ENCODE results near the gene NELL2. TPM values are rescaled to one million over a fixed set of nuclear protein-coding genes. Genes with fewer than 3 reads are reported as not detected.

NELL2 gene
- total and polyA plus RNA-seq, 10 of the 15 experiments (the other 5 are each of a cell fraction or from before 2014, with no cell fraction given): 0.27 to 2.3 (median 0.76) TPM

DNA sequence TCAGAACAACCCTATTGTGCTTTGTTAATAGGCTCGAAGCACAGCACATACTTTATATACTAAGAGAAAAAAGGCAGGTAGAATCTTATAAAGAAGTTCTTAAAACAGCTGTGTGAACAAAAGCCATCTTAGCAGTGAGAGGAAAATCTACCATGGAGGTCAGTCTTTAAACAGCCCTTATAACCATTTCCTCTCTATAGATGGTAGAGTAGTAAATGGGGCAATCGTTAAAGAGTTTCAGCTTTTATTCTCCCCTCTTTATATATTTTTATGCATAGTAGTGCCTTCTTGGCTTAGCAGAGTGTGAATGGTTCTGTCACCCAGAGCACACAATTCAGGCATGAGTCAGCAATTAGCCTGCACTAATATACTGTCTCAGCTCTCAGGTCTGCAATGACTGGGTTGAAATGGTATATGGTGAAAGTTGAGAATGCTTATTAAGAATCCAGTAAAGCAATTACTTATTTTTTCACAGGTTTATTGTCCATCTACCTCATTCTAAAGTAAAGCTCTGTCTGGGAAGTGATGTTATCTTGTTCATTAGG lies 305.0 kb downstream of the NELL2 start:
- no TSS peak for BruUV-seq (replicated peaks)
- Histone ChIP-seq H4K20me1 (ENCODE audit: control insufficient read depth, insufficient read depth) (no peaks in the 10 kb centered on the region), H3K4me1 (ENCODE audit: control insufficient read depth, insufficient read depth, low read length) (no peaks in the 10 kb centered on the region), H3K27me3 (replicated peaks in 1 of 2; ENCODE audit: control insufficient read depth in 2 of 2, insufficient read depth in 2 of 2, low read length in 1 of 2) (no peaks in the 10 kb centered on the region), H3K79me2 (ENCODE audit: control insufficient read depth, insufficient read depth, low read length) (no peaks in the 10 kb centered on the region), H3K9me3 (replicated peaks; ENCODE audit: control insufficient read depth, insufficient read depth, low read length) (no peaks in the 10 kb centered on the region), H2AFZ (ENCODE audit: control insufficient read depth, low read depth, low read length) (no peak overlapping the region), H3K9ac (ENCODE audit: control insufficient read depth, insufficient read depth, low read length) (no peak overlapping the region), H3K36me3 (ENCODE audit: control insufficient read depth in 2 of 2, insufficient read depth in 2 of 2, low read length in 1 of 2) (no peaks in the 10 kb centered on the region), H3K4me2 (ENCODE audit: control insufficient read depth, insufficient read depth) (no peak overlapping the region), H3K4me3 (no peak overlapping the region), H3K27ac (ENCODE audit: control insufficient read depth, insufficient read depth) (no peak overlapping the region)
- ChIA-PET CTCF (no interaction called here), RAD21 (ENCODE audit: unreplicated experiment) (interaction anchor here (1.6 kb wide), 1 partner anchor 13 kb away, joined by 3 read pairs; no protein-coding TSS in a partner anchor), POLR2A (interaction anchor here (0.7 kb wide), 1 partner anchor 23 kb away, joined by 3 read pairs; no protein-coding TSS in a partner anchor), SMC1A (ENCODE audit: uncharacterized antibody, unreplicated experiment) (interaction anchor here (1.5 to 2.2 kb wide), 2 partner anchors 11 to 126 kb away, joined by 3 to 9 read pairs; no protein-coding TSS in a partner anchor)
- WGBS (ENCODE audit: insufficient coverage, insufficient replicate concordance, low lambda C conversion rate, missing lambda C conversion rate): 57% methylated on average over 2 of the region's 2 CpGs
- no peak for DNase-seq (ENCODE audit: low read depth, low spot score)
- intact Hi-C loops (cut with micrococcal nuclease; ENCODE audit: unreplicated experiment): no loop called here
- TF ChIP-seq, protein P1, sequence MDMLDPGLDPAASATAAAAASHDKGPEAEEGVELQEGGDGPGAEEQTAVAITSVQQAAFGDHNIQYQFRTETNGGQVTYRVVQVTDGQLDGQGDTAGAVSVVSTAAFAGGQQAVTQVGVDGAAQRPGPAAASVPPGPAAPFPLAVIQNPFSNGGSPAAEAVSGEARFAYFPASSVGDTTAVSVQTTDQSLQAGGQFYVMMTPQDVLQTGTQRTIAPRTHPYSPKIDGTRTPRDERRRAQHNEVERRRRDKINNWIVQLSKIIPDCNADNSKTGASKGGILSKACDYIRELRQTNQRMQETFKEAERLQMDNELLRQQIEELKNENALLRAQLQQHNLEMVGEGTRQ (IDR thresholded peaks at IDR 0.05; ENCODE audit: borderline replicate concordance, low read depth, low read length): no peak
- no peak for TF ChIP-seq RELA (IDR thresholded peaks at IDR 0.05; ENCODE audit: borderline replicate concordance, partially characterized antibody)
- no peak for TF ChIP-seq POLR2A (IDR thresholded peaks at IDR 0.05; ENCODE audit: low read depth, low read length)
- 0 out of 2 replicates have a peak, but pooled peaks have one; percentile 34 for TF ChIP-seq MTA2 (IDR thresholded peaks at IDR 0.05; ENCODE audit: low read depth)
- peak; percentile 73; the same call in 1 of the 2 replicates for TF ChIP-seq BACH1 (IDR thresholded peaks at IDR 0.05; ENCODE audit: borderline replicate concordance)
- in situ Hi-C loops (cut with MboI): no loop called here
- no peak for FAIRE-seq
- peak; percentile 66 for ATAC-seq

DNA sequence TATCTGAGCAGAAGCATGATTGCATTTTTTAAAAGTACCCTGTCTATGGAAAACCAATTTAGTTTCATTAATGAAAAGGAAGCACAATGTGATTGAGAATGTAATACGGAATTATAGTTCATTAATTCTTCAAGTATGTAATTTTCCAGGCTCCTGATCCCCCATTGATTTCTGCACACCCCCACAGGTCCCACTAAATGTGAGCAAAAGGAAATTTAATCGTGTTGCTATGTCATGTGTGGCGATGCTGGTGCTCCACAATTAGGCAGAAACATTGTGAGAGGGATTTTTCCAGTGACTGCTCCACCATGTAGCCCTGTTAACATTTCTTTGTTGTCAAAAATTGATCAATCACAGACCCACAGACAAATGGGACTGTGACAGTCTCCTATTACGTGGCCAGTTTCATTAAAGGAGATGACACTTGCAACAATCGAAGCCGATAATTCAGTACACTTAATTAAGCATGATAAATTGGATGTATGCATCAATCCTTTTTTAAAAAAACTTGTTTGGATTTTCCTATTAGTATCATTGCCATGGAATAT lies 306.0 kb downstream of the NELL2 start:
- in situ Hi-C loops (cut with MboI) (no loop called here), intact Hi-C loops (cut with micrococcal nuclease; ENCODE audit: unreplicated experiment) (no loop called here)
- ChIA-PET CTCF (no interaction called here), SMC1A (ENCODE audit: uncharacterized antibody, unreplicated experiment) (no interaction called here), POLR2A (no interaction called here), RAD21 (ENCODE audit: unreplicated experiment) (no interaction called here)
- Histone ChIP-seq H3K27me3 (replicated peaks in 1 of 2; ENCODE audit: control insufficient read depth in 2 of 2, insufficient read depth in 2 of 2, low read length in 1 of 2) (no peaks in the 10 kb centered on the region), H3K79me2 (ENCODE audit: control insufficient read depth, insufficient read depth, low read length) (no peaks in the 10 kb centered on the region), H3K9me3 (replicated peaks; ENCODE audit: control insufficient read depth, insufficient read depth, low read length) (no peaks in the 10 kb centered on the region), H3K4me2 (ENCODE audit: control insufficient read depth, insufficient read depth) (no peak overlapping the region), H3K36me3 (ENCODE audit: control insufficient read depth in 2 of 2, insufficient read depth in 2 of 2, low read length in 1 of 2) (no peaks in the 10 kb centered on the region), H3K27ac (ENCODE audit: control insufficient read depth, insufficient read depth) (no peak overlapping the region), H4K20me1 (ENCODE audit: control insufficient read depth, insufficient read depth) (no peaks in the 10 kb centered on the region), H3K4me1 (ENCODE audit: control insufficient read depth, insufficient read depth, low read length) (no peaks in the 10 kb centered on the region), H2AFZ (ENCODE audit: control insufficient read depth, low read depth, low read length) (no peak overlapping the region), H3K9ac (ENCODE audit: control insufficient read depth, insufficient read depth, low read length) (no peak overlapping the region), H3K4me3 (no peak overlapping the region)
- BruUV-seq (replicated peaks): no TSS peak
- no peak for FAIRE-seq
- 32% methylated on average over 6 of the region's 6 CpGs for WGBS (ENCODE audit: insufficient coverage, insufficient replicate concordance, low lambda C conversion rate, missing lambda C conversion rate)
- no peak for DNase-seq (ENCODE audit: low read depth, low spot score)
- ATAC-seq: no peak
- TF ChIP-seq CHD1 (IDR thresholded peaks at IDR 0.05; ENCODE audit: low read depth, low read length) (no peak), RUNX3 (IDR thresholded peaks at IDR 0.05; ENCODE audit: low read length) (no peak), NBN (IDR thresholded peaks at IDR 0.05) (no peak), SUPT20H (IDR thresholded peaks at IDR 0.05; ENCODE audit: borderline replicate concordance, control insufficient read depth, low read depth, low read length) (no peak), NFYB (IDR thresholded peaks at IDR 0.05; ENCODE audit: insufficient read depth, low read depth, low read length) (no peak), SMAD5 (IDR thresholded peaks at IDR 0.05; ENCODE audit: low read depth) (no peak), CBX3 (IDR thresholded peaks at IDR 0.05; ENCODE audit: borderline replicate concordance, low read depth) (no peak)
- TF ChIP-seq, protein P2, sequence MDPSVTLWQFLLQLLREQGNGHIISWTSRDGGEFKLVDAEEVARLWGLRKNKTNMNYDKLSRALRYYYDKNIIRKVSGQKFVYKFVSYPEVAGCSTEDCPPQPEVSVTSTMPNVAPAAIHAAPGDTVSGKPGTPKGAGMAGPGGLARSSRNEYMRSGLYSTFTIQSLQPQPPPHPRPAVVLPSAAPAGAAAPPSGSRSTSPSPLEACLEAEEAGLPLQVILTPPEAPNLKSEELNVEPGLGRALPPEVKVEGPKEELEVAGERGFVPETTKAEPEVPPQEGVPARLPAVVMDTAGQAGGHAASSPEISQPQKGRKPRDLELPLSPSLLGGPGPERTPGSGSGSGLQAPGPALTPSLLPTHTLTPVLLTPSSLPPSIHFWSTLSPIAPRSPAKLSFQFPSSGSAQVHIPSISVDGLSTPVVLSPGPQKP (IDR thresholded peaks at IDR 0.05; ENCODE audit: low read depth, low read length): no peak
- TF ChIP-seq, protein P3, sequence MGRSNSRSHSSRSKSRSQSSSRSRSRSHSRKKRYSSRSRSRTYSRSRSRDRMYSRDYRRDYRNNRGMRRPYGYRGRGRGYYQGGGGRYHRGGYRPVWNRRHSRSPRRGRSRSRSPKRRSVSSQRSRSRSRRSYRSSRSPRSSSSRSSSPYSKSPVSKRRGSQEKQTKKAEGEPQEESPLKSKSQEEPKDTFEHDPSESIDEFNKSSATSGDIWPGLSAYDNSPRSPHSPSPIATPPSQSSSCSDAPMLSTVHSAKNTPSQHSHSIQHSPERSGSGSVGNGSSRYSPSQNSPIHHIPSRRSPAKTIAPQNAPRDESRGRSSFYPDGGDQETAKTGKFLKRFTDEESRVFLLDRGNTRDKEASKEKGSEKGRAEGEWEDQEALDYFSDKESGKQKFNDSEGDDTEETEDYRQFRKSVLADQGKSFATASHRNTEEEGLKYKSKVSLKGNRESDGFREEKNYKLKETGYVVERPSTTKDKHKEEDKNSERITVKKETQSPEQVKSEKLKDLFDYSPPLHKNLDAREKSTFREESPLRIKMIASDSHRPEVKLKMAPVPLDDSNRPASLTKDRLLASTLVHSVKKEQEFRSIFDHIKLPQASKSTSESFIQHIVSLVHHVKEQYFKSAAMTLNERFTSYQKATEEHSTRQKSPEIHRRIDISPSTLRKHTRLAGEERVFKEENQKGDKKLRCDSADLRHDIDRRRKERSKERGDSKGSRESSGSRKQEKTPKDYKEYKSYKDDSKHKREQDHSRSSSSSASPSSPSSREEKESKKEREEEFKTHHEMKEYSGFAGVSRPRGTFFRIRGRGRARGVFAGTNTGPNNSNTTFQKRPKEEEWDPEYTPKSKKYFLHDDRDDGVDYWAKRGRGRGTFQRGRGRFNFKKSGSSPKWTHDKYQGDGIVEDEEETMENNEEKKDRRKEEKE (IDR thresholded peaks at IDR 0.05): no peak
